ENCODE data around the gene FCAR. TPM values are rescaled to one million over a fixed set of nuclear protein-coding genes. Genes with fewer than 3 reads are reported as not detected.
"Not testable (repeated sequence)": the region's sequence is repeated elsewhere in the genome, so short reads cannot be mapped to it uniquely, and the experiment has no call there.

The FCAR gene
- total RNA-seq, 1 experiment from 2014 or later, result not detected

DNA sequence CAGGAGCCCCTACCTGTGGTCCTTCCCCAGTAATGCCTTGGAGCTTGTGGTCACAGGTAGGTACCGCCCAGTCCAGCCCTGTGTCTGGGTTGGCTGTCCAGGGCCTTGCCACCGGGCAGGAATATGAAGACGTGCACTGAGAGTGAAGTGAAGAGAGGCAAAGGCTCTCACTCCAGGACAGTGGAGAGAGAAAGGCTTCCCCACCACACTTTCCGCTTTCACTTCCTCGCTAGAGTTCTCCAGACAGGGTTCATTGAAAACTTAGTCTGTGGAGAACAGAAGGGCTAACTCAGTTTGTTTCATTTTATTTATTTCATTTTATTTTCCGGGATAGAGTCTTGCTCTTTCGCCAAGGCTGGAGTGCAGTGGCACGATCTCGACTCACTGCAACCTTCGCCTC, 14.2 kb downstream of the FCAR start:
- in situ Hi-C loops (cut with HindIII; ENCODE audit: low sequenced_read_pairs), result no loop called here
- DNase-seq (ENCODE audit: low spot score), result no peak

DNA sequence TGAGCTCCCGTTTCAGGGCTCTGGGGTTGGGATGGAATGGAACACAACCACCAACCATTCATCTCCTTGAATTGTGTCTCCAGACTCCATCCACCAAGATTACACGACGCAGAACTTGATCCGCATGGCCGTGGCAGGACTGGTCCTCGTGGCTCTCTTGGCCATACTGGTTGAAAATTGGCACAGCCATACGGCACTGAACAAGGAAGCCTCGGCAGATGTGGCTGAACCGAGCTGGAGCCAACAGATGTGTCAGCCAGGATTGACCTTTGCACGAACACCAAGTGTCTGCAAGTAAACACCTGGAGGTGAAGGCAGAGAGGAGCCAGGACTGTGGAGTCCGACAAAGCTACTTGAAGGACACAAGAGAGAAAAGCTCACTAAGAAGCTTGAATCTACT, 15.5 kb downstream of the FCAR start:
- DNase-seq (ENCODE audit: low spot score), result no peak
- in situ Hi-C loops (cut with HindIII; ENCODE audit: low sequenced_read_pairs), result no loop called here

DNA sequence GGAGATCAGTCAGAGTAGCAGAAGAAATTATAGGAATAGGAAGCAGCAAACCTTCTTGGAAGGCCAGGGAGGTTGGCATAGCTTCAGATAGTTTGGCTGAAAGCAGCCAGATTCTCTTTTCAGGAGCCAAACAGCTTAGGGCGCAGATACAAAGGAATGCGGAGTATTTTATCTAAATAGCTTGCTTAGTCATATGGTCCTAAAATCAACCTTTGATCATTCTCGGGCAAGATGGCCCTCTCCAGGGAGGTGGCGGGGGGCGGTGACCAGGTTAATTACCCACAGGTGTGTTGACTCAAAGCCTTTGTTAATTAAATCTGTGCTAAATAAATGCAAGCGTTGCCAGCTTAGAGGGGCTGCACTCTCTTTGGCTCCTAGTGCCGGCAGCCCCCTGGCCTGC, 19.4 kb downstream of the FCAR start:
- in situ Hi-C loops (cut with HindIII; ENCODE audit: low sequenced_read_pairs), result no loop called here
- no peak for DNase-seq (ENCODE audit: low spot score)

DNA sequence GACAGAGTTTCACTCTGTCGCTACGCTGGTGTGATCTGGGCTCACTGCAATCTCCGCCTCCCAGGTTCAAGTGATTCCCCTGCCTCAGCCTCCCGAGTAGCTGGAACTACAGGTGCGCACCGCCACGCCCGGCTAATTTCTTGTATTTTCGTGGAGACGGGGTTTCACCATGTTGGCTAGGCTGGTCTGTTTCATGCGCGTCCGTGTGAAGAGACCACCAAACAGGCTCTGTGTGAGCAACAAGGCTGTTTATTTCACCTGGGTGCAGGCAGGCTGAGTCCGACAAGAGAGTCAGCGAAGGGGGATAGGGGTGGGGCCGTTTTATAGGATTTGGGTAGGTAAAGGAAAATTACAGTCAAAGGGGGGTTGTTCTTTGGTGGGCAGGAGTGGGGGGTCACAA, 20.1 kb downstream of the FCAR start:
- DNase-seq (ENCODE audit: low spot score); in situ Hi-C loops (cut with HindIII; ENCODE audit: low sequenced_read_pairs): not testable (repeated sequence)

DNA sequence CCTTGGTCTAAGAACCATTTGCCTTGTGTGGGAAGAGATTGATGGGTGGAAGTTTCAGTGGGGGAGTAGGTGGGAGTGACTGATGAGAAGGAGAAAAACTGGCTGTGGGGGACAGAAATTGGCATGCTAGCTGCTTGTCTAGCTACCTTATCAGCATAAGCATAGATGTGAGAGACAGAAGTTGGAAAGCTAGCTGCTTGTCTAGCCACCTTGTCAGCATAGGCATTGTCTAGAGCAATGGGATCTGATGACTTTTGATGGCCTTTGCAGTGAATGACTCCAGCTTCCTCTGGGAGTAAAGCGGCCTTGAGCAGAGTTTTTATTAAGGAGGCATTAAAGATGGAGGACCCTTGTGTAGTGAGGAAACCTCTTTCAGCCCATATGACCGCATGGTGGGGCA, 22.0 kb downstream of the FCAR start:
- DNase-seq (ENCODE audit: low spot score), result no peak
- in situ Hi-C loops (cut with HindIII; ENCODE audit: low sequenced_read_pairs), result no loop called here

DNA sequence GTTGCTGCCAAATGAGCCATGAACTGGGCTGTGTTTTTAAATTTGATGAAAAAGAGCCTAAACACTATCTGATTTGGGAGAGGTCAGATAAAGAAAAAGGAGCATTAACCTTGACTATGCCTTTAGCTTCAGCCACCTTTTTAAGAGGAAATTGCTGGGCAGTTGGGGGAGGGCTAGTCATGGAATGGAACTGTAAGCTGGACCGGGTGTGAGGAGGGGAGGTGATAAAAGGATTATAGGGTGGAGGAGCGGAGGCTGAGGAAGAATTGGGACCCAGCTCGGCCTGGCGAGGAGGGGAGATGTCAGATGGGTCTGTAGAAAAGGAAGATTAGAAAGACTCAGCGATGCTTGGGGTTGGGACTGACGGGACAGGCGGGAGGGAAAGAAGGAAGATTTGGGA, 24.6 kb downstream of the FCAR start:
- DNase-seq (ENCODE audit: low spot score); in situ Hi-C loops (cut with HindIII; ENCODE audit: low sequenced_read_pairs): not testable (repeated sequence)

DNA sequence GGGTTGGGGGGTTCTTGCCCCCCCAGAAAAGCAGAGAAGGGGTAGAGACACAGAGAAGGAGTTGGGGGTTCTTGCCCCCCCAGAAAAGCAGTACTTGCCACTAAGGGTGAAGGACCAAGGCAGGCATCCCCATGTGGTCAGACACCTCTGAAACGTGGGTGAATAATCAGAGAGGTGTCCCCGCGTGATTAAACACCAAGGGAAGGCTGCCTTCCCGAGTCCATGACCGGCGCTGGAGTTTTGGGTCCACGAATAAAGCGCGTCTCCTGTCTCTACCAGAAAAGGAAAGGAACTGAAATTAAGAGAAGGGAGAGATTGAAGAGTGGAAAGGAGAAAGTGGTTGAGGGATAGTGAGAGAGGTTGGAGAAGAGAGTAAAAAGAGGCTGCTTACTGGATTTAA, 25.6 kb downstream of the FCAR start:
- DNase-seq (ENCODE audit: low spot score); in situ Hi-C loops (cut with HindIII; ENCODE audit: low sequenced_read_pairs): not testable (repeated sequence)

DNA sequence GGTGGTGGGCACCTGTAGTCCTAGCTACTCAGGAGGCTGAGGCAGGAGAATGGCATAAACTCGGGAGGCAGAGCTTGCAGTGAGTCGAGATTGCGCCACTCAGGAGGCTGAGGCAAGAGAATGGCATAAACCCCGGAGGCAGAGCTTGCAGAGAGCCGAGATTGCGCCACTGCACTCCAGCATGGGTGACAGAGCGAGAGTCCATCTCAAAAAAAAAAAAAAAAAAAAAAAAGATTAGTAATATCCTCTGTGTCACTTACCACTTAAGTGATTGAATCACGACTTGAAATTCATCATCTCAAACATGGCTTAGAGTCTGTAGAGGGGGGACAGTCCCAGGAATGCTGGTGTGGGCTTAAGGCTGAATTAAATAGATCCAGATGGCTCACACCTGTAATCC, 27.1 kb downstream of the FCAR start:
- in situ Hi-C loops (cut with HindIII; ENCODE audit: low sequenced_read_pairs); DNase-seq (ENCODE audit: low spot score): not testable (repeated sequence)

DNA sequence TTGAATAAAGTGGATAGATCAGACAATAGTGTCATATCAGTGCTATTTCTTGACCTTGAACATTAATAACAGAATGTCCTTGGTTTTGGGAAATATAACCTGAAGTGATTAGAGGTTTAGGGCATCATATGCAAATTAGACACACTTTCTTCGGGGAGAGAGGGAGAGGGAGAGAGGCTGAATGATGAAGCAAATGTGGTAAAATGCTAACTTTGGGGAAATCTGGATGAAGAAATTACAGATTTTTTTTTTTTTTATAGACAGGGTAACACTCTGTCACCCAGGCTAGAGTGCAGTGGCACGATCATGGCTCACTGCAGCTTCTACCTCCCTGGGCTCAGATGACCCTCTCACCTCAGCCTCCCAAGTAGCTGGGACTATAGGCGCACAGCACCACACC, 28.0 kb downstream of the FCAR start:
- no peak for DNase-seq (ENCODE audit: low spot score)
- in situ Hi-C loops (cut with HindIII; ENCODE audit: low sequenced_read_pairs), result no loop called here

DNA sequence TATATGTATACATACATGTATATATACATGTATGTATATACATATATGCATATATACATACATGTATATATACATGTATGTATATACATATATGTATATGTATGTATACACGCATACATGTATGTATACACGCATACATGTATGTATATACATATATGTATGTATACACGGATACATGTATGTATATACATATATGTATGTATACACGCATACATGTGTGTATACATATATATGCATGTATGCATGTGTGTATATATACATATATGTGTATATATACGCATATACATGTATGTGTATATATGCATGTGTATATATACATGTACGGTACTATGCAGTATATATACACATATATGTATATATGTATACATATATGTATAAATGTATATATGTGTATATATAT, 29.3 kb downstream of the FCAR start:
- no peak for DNase-seq (ENCODE audit: low spot score)
- in situ Hi-C loops (cut with HindIII; ENCODE audit: low sequenced_read_pairs), result no loop called here

DNA sequence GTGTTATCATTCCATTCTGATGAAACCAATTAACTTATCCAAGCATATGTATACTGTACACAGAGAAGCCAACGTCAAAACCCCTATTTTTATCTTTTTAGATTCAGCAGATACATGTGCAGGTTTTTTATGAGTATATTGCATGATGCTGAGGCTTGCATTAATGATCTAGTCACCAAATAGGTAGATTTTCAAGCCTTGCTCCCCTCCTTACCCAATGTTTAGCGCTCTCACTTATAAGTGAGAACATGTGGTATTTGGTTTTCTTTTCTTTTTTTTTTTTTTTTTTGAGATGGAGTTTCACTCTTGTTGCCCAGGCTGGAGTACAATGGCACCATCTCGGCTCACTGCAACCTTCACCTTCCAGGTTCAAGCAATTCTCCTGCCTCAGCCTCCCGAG, 30.2 kb downstream of the FCAR start:
- in situ Hi-C loops (cut with HindIII; ENCODE audit: low sequenced_read_pairs); DNase-seq (ENCODE audit: low spot score): not testable (repeated sequence)

DNA sequence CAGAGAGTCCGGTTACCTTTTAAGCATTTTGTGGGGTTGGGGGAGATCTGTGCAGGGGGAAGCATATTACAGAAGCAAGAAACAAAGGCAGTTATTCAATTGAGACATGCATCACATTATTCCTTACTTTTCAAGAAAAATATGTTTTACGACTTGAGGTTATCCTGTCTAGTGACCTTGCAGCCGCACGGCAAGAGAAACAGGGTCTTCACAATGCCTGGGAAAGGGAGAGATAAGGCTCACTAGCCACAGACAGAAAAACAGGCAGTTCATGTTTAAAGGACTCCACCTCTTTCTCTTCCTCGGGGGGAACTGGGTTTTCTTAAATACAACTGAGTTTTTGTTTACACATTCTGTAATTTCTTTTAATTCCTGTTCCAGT, 31.4 kb downstream of the FCAR start:
- DNase-seq (ENCODE audit: low spot score), result no peak
- in situ Hi-C loops (cut with HindIII; ENCODE audit: low sequenced_read_pairs), result no loop called here

DNA sequence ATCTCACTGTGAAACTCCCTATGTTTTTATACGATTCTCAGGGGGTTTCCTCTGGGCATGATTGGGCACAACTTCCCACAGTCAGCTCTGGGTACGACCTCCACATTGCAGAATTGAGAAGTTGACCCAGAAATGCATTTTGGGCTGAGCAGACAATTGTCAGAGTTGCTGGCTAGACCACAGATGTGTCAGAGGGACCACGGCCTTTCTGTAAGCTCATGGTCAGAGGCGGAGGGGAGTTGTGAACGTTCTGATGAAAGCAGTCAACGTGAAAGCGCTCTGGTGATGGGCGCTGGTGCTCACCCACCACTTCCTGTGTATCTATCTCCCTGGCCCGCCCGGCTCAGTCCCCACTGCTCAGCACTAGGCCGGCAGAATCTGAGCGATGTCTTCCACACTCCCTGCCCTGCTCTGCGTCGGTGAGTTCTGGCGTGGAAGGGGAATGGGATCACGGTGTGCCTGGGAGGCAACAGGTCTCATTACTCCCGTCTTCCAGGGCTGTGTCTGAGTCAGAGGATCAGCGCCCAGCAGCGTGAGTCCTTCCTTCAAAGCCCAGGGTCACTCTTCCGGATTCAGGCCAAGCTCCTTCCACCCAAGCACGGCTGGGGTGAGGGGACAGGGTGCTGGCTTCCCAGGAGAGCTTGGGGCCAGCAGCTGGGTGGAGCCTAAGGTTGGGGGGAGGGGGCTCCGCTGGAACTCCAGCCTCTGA, 31.9 kb downstream of the FCAR start, which contains the start of gene NCR1:
NCR1 (plus strand) TSS at position 346 of the 709 bp plus-strand sequence; CDS start at position 386, 40 bp downstream.
- in situ Hi-C loops (cut with HindIII; ENCODE audit: low sequenced_read_pairs), result no loop called here
- DNase-seq (ENCODE audit: low spot score), result no peak

DNA sequence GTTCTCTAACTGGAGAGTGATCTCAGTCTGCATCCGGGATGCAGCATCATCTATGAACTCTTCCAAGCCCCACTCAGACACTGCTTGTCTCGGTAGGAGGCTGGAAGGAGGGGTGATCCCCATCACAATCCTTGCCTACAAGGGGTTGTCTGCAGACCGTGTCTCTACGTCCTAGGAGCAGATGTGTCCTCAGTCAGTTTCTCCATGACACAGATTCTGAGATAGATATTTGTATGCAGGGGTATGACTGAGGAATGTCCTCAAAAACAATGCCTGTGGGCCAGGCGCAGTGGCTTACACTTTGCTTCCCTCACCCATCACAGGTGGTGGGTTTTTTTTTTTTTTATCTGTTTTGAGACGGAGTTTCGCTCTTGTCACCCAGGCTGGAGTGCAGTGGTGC, 32.8 kb downstream of the FCAR start:
- in situ Hi-C loops (cut with HindIII; ENCODE audit: low sequenced_read_pairs), result no loop called here
- no peak for DNase-seq (ENCODE audit: low spot score)

DNA sequence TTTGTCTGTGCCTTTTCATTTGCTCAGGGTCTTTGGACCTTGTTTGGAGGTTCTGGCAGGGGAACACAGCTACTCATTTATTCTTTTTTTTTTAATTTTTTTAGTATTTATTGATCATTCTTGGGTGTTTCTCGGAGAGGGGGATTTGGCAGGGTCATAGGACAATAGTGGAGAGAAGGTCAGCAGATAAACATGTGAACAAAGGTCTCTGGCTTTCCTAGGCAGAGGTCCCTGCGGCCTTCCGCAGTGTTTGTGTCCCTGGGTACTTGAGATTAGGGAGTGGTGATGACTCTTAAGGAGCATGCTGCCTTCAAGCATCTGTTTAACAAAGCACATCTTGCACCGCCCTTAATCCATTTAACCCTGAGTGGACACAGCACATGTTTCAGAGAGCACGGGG, 33.9 kb downstream of the FCAR start:
- in situ Hi-C loops (cut with HindIII; ENCODE audit: low sequenced_read_pairs); DNase-seq (ENCODE audit: low spot score): not testable (repeated sequence)

DNA sequence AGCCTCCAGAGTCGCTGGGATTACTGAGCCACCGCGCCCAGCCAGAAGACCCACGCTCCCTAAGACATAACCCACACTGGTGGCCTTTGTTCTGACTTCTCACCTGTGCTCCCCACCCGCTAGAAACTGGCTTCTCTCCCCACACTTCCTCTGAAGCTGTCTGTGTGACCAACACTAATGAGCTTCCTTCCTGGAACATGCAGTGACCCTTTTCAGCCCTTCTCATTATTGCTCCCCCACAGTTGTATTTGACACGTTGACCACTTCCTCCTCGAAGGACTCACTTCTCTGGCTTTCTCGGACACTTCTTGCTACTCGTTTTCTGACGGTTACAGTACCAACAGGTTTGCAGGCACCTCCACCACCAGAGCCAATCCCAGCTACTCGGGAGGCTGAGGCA, 42.8 kb downstream of the FCAR start:
- in situ Hi-C loops (cut with HindIII; ENCODE audit: low sequenced_read_pairs), result no loop called here

DNA sequence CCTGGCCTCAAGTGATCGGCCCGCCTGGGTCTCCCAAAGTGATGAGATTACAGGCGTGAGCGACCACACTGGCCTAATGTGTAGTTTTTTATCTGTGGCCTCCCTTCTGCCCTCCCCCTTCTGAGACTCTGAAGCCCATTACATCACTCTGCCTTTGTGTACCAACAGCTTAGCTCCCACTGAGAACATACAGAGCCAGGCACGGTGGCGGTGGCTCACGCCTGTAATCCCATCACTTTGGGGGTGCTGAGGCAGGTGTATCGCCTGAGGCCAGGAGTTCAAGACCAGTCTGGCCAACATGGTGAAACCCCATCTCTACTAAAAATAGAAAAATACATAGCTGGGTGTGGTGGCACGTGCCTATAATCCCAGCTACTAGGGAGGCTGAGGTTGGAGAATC, 44.5 kb downstream of the FCAR start:
- in situ Hi-C loops (cut with HindIII; ENCODE audit: low sequenced_read_pairs), result no loop called here
- DNase-seq (ENCODE audit: low spot score), result no peak

More for the DNA sequence above, 42.8 kb downstream of the FCAR start:
- no peak for DNase-seq (ENCODE audit: low spot score)

DNA sequence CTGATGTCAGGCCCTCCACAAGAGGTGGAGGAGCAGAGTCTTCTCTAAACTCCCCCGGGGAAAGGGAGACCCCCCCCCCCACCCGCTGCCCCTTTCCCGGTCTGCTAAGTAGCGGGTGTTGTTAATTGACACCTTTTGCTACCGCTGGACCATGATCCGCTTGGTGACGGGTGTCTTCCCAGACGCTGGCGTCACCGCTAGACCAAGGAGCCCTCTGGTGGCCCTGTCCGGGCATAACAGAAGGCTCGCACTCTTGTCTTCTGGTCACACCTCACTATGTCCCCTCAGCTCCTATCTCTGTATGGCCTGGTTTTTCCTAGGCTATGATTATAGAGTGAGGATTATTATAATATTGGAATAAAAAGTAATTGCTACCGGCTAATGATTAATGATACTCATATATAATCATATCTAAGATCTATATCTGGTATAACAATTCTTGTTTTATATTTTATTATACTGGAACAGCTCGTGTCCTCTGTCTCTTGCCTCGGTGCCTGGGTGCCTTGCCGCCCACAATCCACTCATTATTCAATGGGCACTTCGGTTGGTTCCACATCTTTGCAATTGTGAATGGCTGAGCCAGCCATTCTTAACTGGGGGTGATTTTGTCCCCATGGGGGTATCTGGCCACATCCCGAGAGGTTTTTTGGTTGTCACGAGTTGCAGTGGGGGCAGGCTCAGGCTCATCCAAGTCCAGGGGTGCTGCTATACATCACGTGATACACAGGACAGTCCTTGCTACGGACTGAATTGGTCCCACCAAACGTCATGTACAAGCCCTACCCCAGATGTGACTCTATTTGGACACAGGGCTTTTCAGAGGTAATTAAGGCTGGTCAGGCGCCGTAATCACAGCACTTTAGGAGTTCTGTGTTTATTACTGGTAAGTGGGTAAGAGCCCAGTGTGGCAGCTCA, 45.9 kb downstream of the FCAR start:
- not testable (repeated sequence) for DNase-seq (ENCODE audit: low spot score)

DNA sequence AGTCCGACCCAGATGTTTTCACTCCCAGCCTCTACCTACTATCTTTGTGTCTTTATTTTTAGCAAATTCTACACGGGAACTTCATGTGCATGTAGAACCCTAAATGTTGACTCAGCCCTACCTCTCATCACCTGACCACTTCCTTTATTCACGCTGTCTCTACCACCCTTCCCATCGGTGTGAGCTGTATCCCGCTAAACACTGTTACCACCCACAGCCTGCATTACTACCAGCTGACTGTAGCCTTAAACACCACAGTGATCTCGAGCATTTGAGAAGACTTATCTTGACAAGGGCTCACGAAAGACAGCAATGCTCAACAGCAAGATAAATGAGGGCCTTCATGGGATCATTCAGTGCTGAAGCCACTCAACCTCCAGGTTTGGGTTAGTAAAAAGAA, 47.0 kb downstream of the FCAR start:
- DNase-seq (ENCODE audit: low spot score), result no peak
- in situ Hi-C loops (cut with HindIII; ENCODE audit: low sequenced_read_pairs), result no loop called here

More for the DNA sequence above, 45.9 kb downstream of the FCAR start:
- in situ Hi-C loops (cut with HindIII; ENCODE audit: low sequenced_read_pairs), result not testable (repeated sequence)

DNA sequence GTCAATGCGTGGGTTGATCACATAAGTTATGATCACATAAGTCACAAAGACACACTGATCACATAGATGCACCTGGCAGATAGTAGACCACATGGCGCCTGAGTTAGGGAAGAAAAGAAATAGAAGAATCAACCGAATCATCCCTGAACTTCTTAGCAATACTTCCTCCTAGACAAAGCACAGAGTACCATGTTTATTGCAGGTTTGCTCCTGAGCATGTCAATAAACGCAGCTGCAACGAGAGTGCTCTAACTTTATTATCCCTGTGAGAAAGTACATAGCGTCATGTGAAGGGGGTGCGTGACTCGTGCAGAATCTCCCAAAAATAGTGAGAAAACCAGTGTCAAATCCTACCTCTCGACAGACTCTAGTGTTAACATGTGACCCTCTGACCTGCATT, 49.2 kb downstream of the FCAR start:
- in situ Hi-C loops (cut with HindIII; ENCODE audit: low sequenced_read_pairs), result no loop called here
- no peak for DNase-seq (ENCODE audit: low spot score)
